Spinal cord (tissue), 10 donors: ENCODE results near the gene GFY. TPM values are rescaled to one million over a fixed set of nuclear protein-coding genes. Genes with fewer than 3 reads are reported as not detected.
"Not testable (repeated sequence)": the region's sequence is repeated elsewhere in the genome, so short reads cannot be mapped to it uniquely, and the experiment has no call there.

Experiments
- DNase-seq, 6 donors: peaks; one replicate each; pipeline versions ENCODE4 v3.0.0 to v3.0.0-alpha.2; 2013 to 2015; ENCODE audit warnings: low spot score in 6 of 6, low read depth in 4 of 6
- H3K27ac ChIP-seq: one replicate; pipeline ENCODE4 v1.5.1; 2013; ENCODE audit warnings: low read depth, low read length, control low read depth
- H3K27me3 ChIP-seq: one replicate; pipeline ENCODE4 v1.6.1; 2013; ENCODE audit warnings: low read length; ENCODE audit not compliant: control insufficient read depth, insufficient read depth
- H3K36me3 ChIP-seq: one replicate; pipeline ENCODE4 v1.6.1; 2013; ENCODE audit warnings: low read length; ENCODE audit not compliant: control insufficient read depth, insufficient read depth
- H3K4me1 ChIP-seq: one replicate; pipeline ENCODE4 v1.6.1; 2013; ENCODE audit warnings: low read length; ENCODE audit not compliant: control insufficient read depth, insufficient read depth
- H3K4me3 ChIP-seq: one replicate; pipeline ENCODE4 v1.5.1; 2013; ENCODE audit warnings: low read depth, low read length, control low read depth
- H3K9me3 ChIP-seq: one replicate; pipeline ENCODE4 v1.6.1; 2013; ENCODE audit warnings: low read length; ENCODE audit not compliant: control insufficient read depth, insufficient read depth
- WGBS: methylation state at CpG from one replicate; pipeline ENCODE4 v1.1.5; 2013; ENCODE audit warnings: missing lambda C conversion rate; ENCODE audit not compliant: insufficient coverage; 5-methylcytosine and 5-hydroxymethylcytosine counted together
- polyA plus RNA-seq, 2 donors: library from polyadenylated mRNA; unstranded; fragments of 120-200 nt; gene quantifications; one replicate each; pipeline ENCODE4 v1.2.1, GENCODE V29; 2013; ENCODE audit not compliant: insufficient read length in 2 of 2
- total RNA-seq, 2 donors: library from RNA; depleted of rRNA in 1 of 2; stranded (reverse); fragments of 120-200 nt in 1 of 2; fragments of >200 nt in 1 of 2; gene quantifications; one replicate each; pipeline versions ENCODE4 v1.2.3 to v1.2.4, GENCODE V29; 2013 to 2014
- donor health status: healthy.

The GFY gene
- total and polyA plus RNA-seq, 4 donors: 0.54 TPM; not detected in 2

- WGBS: under 1% methylated on average over 42 of the region's 42 CpGs
- H3K4me1 ChIP-seq: peaks cover 36% of the 10 kb centered on the region
These were observed 26.4 kb downstream of the GFY start, which contains the start of gene PIH1D1 for GRCh38 chr19:49451430-49452181. Gene PIH1D1, minus strand, starts transcription at chr19:49451814. Its CDS starts 240 bp downstream, at chr19:49451574.

DNA sequence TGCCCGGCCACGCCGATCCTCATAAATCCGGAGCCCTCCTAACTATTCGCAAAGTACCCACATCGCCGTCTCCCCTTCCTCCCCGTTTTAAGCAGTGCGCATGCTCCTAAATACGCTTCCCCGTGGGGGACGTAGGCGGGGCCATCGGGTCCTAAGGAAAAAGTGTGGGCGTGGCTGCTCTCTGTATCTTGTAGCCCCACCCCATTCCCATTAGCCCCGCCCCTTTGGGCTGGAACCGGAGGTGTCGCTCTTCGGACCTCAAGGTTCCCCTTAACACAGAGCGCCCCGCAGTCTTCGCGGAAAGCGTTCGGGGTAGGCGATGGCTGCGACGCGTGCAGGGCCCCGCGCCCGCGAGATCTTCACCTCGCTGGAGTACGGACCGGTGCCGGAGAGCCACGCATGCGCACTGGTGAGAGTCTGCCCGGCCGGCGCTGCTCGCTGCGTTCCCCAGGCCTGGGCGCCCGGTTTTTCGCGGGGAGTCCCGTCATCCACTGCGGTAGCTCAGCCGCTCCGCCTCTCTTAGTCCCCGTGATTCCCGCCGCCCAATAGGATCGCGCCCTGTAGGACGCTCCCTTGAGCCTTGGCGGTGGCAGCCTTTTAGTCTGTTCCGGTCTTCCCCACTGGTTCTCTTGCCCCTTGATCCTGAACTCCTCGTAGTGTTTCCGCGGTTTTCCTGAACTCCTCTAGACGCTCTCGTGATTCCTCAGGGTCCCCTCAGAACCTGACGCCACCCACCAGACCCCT is 28.0 kb downstream of the GFY start, which contains the start of gene ALDH16A1:
Gene ALDH16A1 (plus strand): TSS at position 213 of the 744 bp plus-strand sequence. CDS start 107 bp downstream, at position 320.
- H3K36me3 ChIP-seq: peaks cover 18% of the 10 kb centered on the region
- H3K27ac ChIP-seq: peak within 1 kb of the TSS; percentile 100
- H3K4me3 ChIP-seq: peak within 1 kb of the TSS; percentile 89
- no peaks in the 10 kb centered on the region for H3K27me3 ChIP-seq
- peak; percentile 93 to 99 (median 97) for DNase-seq
- peaks cover 36% of the 10 kb centered on the region for H3K4me1 ChIP-seq
- H3K9me3 ChIP-seq: no peaks in the 10 kb centered on the region
- 0% methylated on average over 66 of the region's 66 CpGs for WGBS

More at GRCh38 chr19:49451430-49452181, 26.4 kb downstream of the GFY start, which contains the start of gene PIH1D1:
- Histone ChIP-seq H3K4me3 (peak within 1 kb of the TSS; percentile 89), H3K9me3 (no peaks in the 10 kb centered on the region), H3K27ac (peak within 1 kb of the TSS; percentile 100), H3K36me3 (peaks cover 33% of the 10 kb centered on the region), H3K27me3 (no peaks in the 10 kb centered on the region)
- peak; percentile 92 to 100 (median 98) for DNase-seq

GRCh38 chr19:49453757-49454240 is 28.6 kb downstream of the GFY start:
- Histone ChIP-seq H3K4me1 (peaks cover 36% of the 10 kb centered on the region), H3K36me3 (peaks cover 16% of the 10 kb centered on the region), H3K4me3 (peak overlapping the region; percentile 89), H3K9me3 (no peaks in the 10 kb centered on the region), H3K27ac (peak overlapping the region; percentile 100), H3K27me3 (no peaks in the 10 kb centered on the region)
- 57% methylated on average over 5 of the region's 10 CpGs for WGBS
- no peak for DNase-seq

GRCh38 chr19:49455773-49456172 is 30.6 kb downstream of the GFY start:
- Histone ChIP-seq H3K36me3 (peaks cover 18% of the 10 kb centered on the region), H3K4me1 (peaks cover 26% of the 10 kb centered on the region), H3K4me3 (no peak overlapping the region), H3K27ac (no peak overlapping the region), H3K9me3 (no peaks in the 10 kb centered on the region), H3K27me3 (no peaks in the 10 kb centered on the region)
- no peak for DNase-seq
- WGBS: 71% methylated on average over 1 of the region's 5 CpGs

DNA sequence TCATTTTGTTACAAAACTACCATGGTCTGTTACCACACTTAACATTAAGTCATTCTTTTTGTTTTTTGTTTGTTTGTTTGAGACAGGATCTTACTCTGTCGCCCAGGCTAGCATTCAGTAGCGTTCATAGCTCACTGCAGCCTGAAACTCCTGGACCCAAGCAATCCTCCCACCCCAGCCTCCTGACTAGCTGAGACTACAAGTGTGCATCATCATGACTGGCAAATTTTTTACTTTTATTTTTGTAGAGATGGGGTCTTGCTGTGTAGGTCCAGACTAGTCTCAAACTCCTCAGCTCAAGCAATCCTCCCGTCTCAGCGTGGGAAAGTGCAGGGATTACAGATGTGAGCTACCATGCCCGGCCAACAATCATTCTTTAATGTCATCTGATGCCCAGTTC is 31.1 kb downstream of the GFY start:
- no peak overlapping the region for H3K27ac ChIP-seq
- DNase-seq: no peak
- H3K4me1 ChIP-seq: peaks cover 22% of the 10 kb centered on the region
- peaks cover 20% of the 10 kb centered on the region for H3K36me3 ChIP-seq
- no peaks in the 10 kb centered on the region for H3K27me3 ChIP-seq
- H3K4me3 ChIP-seq: no peak overlapping the region
- no peaks in the 10 kb centered on the region for H3K9me3 ChIP-seq
- 83% methylated on average over 3 of the region's 5 CpGs for WGBS

- H3K27ac ChIP-seq: no peak overlapping the region
- H3K4me1 ChIP-seq: peaks cover 10% of the 10 kb centered on the region
- no peaks in the 10 kb centered on the region for H3K9me3 ChIP-seq
- 100% methylated on average over 1 of the region's 5 CpGs for WGBS
- DNase-seq: no peak
- no peaks in the 10 kb centered on the region for H3K27me3 ChIP-seq
- peaks cover 35% of the 10 kb centered on the region for H3K36me3 ChIP-seq
- no peak overlapping the region for H3K4me3 ChIP-seq
These were observed 33.3 kb downstream of the GFY start for GRCh38 chr19:49458567-49458903.

GRCh38 chr19:49459388-49459787 is 34.2 kb downstream of the GFY start:
- no peak overlapping the region for H3K4me3 ChIP-seq
- peaks cover 2% of the 10 kb centered on the region for H3K4me1 ChIP-seq
- H3K27me3 ChIP-seq: no peaks in the 10 kb centered on the region
- 96% methylated on average over 10 of the region's 12 CpGs for WGBS
- no peak for DNase-seq
- H3K27ac ChIP-seq: no peak overlapping the region
- no peaks in the 10 kb centered on the region for H3K9me3 ChIP-seq
- H3K36me3 ChIP-seq: peaks cover 43% of the 10 kb centered on the region

- not testable (repeated sequence) for H3K9me3 ChIP-seq, DNase-seq, H3K4me1 ChIP-seq, H3K27ac ChIP-seq, H3K27me3 ChIP-seq, H3K4me3 ChIP-seq
- WGBS: no CpG with 5 or more reads among the region's 1 CpG
- peaks cover 60% of the 10 kb centered on the region for H3K36me3 ChIP-seq
These were observed 35.9 kb downstream of the GFY start for GRCh38 chr19:49461130-49461529.

- no peak for DNase-seq
- 98% methylated on average over 29 of the region's 37 CpGs for WGBS
These were observed 36.5 kb downstream of the GFY start for GRCh38 chr19:49461656-49462055.

More at GRCh38 chr19:49461656-49462055, 36.5 kb downstream of the GFY start:
- Histone ChIP-seq H3K4me3 (no peak overlapping the region), H3K27me3 (no peaks in the 10 kb centered on the region), H3K9me3 (no peaks in the 10 kb centered on the region), H3K27ac (no peak overlapping the region), H3K36me3 (peaks cover 65% of the 10 kb centered on the region), H3K4me1 (no peaks in the 10 kb centered on the region)
